Measurements from ENCODE around the gene FBN2.

- no peak for TF ChIP-seq POLR2A (IDR thresholded peaks at IDR 0.05)
- TF ChIP-seq, protein P1, sequence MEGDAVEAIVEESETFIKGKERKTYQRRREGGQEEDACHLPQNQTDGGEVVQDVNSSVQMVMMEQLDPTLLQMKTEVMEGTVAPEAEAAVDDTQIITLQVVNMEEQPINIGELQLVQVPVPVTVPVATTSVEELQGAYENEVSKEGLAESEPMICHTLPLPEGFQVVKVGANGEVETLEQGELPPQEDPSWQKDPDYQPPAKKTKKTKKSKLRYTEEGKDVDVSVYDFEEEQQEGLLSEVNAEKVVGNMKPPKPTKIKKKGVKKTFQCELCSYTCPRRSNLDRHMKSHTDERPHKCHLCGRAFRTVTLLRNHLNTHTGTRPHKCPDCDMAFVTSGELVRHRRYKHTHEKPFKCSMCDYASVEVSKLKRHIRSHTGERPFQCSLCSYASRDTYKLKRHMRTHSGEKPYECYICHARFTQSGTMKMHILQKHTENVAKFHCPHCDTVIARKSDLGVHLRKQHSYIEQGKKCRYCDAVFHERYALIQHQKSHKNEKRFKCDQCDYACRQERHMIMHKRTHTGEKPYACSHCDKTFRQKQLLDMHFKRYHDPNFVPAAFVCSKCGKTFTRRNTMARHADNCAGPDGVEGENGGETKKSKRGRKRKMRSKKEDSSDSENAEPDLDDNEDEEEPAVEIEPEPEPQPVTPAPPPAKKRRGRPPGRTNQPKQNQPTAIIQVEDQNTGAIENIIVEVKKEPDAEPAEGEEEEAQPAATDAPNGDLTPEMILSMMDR (IDR thresholded peaks at IDR 0.05), result peak in 2 of 3 donors; percentile 19 to 59
- TF ChIP-seq EP300 (IDR thresholded peaks at IDR 0.05), result no peak
Observed at GRCh38 chr5:128213340-128213739, 324.7 kb downstream of the FBN2 start.
